ENCODE results near the gene ATP6V0C.

The ATP6V0C gene

GRCh38 chr16:2529961-2530628, 16.3 kb downstream of the ATP6V0C start:
- TF ChIP-seq GABPA (IDR thresholded peaks at IDR 0.05; ENCODE audit: low read depth) (no peak), SPI1 (IDR thresholded peaks at IDR 0.05; ENCODE audit: borderline replicate concordance, low read depth) (no peak), POLR2AphosphoS5 (IDR thresholded peaks at IDR 0.05; ENCODE audit: low read depth) (no peak), REST (IDR thresholded peaks at IDR 0.05; ENCODE audit: insufficient replicate concordance, low read depth) (no peak)
- TF ChIP-seq, protein P1, sequence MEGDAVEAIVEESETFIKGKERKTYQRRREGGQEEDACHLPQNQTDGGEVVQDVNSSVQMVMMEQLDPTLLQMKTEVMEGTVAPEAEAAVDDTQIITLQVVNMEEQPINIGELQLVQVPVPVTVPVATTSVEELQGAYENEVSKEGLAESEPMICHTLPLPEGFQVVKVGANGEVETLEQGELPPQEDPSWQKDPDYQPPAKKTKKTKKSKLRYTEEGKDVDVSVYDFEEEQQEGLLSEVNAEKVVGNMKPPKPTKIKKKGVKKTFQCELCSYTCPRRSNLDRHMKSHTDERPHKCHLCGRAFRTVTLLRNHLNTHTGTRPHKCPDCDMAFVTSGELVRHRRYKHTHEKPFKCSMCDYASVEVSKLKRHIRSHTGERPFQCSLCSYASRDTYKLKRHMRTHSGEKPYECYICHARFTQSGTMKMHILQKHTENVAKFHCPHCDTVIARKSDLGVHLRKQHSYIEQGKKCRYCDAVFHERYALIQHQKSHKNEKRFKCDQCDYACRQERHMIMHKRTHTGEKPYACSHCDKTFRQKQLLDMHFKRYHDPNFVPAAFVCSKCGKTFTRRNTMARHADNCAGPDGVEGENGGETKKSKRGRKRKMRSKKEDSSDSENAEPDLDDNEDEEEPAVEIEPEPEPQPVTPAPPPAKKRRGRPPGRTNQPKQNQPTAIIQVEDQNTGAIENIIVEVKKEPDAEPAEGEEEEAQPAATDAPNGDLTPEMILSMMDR (IDR thresholded peaks at IDR 0.05; ENCODE audit: insufficient read depth, low read length), result no peak
- Histone ChIP-seq H3K27me3 (ENCODE audit: insufficient read depth, poor library complexity, severe bottlenecking) (no peaks in the 10 kb centered on the region), H3K27ac (replicated peaks) (no peak overlapping the region), H3K4me3 (replicated peaks; ENCODE audit: insufficient read depth, low read length) (no peak overlapping the region)
- no peak for DNase-seq (ENCODE audit: low read depth in 1 of 2, low spot score in 1 of 2)

DNA sequence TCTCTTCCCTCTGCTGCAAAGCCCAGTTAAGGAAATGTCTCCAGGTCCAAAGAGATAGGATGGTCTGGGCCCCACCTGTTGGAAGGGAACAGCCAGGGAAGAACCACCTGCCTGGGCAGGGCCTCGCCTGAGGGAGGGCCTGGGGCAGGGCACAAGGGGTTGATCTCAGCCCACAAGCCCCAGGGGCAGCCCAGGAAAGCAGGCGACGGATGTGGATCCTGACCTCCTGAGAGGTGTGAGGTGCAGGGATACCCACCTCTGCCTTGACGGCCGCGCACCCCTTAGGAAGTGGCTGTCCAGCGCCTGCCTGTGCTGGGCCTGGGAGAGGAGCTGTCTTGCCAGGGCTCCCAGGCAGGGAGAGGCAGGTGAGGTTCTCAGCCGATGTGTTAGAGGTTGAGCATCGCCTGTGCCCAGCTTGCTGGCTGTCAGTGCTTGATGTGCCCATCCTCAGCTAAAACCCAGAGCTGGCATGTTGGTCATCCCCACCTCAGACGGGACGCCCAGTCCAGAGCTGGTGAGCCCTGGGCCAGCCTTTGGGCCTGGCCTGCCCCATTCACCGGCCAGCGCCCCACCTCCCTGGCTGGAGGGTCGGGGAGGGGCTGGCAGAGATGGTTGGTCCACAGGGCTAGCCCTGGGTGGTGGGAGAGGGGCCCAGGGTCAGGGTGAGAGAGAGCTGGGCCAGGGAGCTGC, 17.0 kb downstream of the ATP6V0C start:
- Histone ChIP-seq H3K4me3 (replicated peaks; ENCODE audit: insufficient read depth, low read length) (no peak overlapping the region), H3K27ac (replicated peaks) (no peak overlapping the region), H3K27me3 (ENCODE audit: insufficient read depth, poor library complexity, severe bottlenecking) (no peaks in the 10 kb centered on the region)
- TF ChIP-seq SPI1 (IDR thresholded peaks at IDR 0.05; ENCODE audit: borderline replicate concordance, low read depth) (no peak), REST (IDR thresholded peaks at IDR 0.05; ENCODE audit: insufficient replicate concordance, low read depth) (no peak), GABPA (IDR thresholded peaks at IDR 0.05; ENCODE audit: low read depth) (no peak), POLR2AphosphoS5 (IDR thresholded peaks at IDR 0.05; ENCODE audit: low read depth) (no peak)
- TF ChIP-seq, protein P1 (IDR thresholded peaks at IDR 0.05; ENCODE audit: insufficient read depth, low read length), result no peak
- no peak for DNase-seq (ENCODE audit: low read depth in 1 of 2, low spot score in 1 of 2)

DNA sequence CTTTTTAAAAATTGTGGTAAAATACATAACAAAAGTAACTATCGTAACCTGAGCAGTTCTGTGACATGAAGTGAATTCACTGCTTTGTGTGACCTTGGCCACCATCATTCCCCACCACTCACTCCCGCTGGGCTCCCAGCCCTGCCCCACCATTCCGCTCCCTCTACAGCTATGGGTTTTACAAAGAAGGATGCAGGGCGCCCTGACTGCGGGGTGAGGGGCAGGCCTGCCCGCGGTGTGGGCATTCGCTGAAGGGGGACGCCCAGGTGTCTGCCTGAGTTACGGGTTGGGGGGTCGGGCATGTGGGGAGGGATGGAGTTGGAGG, 17.6 kb downstream of the ATP6V0C start, which contains the start of gene CEMP1:
CEMP1 (minus strand) TSS at position 38 of the 325 bp plus-strand sequence. CDS start 335 bp downstream, outside the sequence.
- no peak for DNase-seq (ENCODE audit: low read depth in 1 of 2, low spot score in 1 of 2)
- peak within 1 kb of the TSS; percentile 79 for H3K27ac ChIP-seq (replicated peaks)
- TF ChIP-seq REST (IDR thresholded peaks at IDR 0.05; ENCODE audit: insufficient replicate concordance, low read depth), result no peak
- TF ChIP-seq GABPA (IDR thresholded peaks at IDR 0.05; ENCODE audit: low read depth), result no peak
- TF ChIP-seq, protein P1 (IDR thresholded peaks at IDR 0.05; ENCODE audit: insufficient read depth, low read length), result no peak
- no peak for TF ChIP-seq POLR2AphosphoS5 (IDR thresholded peaks at IDR 0.05; ENCODE audit: low read depth)
- no peak for TF ChIP-seq SPI1 (IDR thresholded peaks at IDR 0.05; ENCODE audit: borderline replicate concordance, low read depth)

More for the DNA sequence above, 17.6 kb downstream of the ATP6V0C start, which contains the start of gene CEMP1:
- Histone ChIP-seq H3K4me3 (replicated peaks; ENCODE audit: insufficient read depth, low read length) (peak within 1 kb of the TSS; percentile 48), H3K27me3 (ENCODE audit: insufficient read depth, poor library complexity, severe bottlenecking) (no peaks in the 10 kb centered on the region)
